Measurements from ENCODE around the gene FMN1.

FMN1 gene

GRCh38 chr15:33089878-33090757 lies 104.4 kb downstream of the FMN1 start:
- peak; percentile 74 for TF ChIP-seq NFIC (IDR thresholded peaks at IDR 0.05)
- TF ChIP-seq CEBPB (IDR thresholded peaks at IDR 0.05) = peak; percentile 82
- TF ChIP-seq TCF12 (IDR thresholded peaks at IDR 0.05; ENCODE audit: low read depth) = no peak

- TF ChIP-seq TAF1 (IDR thresholded peaks at IDR 0.05; ENCODE audit: low read depth) (no peak), TEAD4 (IDR thresholded peaks at IDR 0.05) (no peak), USF1 (IDR thresholded peaks at IDR 0.05) (no peak), EP300 (IDR thresholded peaks at IDR 0.05; ENCODE audit: borderline replicate concordance) (no peak), FOXM1 (IDR thresholded peaks at IDR 0.05; ENCODE audit: borderline replicate concordance, low read depth) (no peak), EGR1 (IDR thresholded peaks at IDR 0.05) (no peak), MAX (IDR thresholded peaks at IDR 0.05) (no peak), TCF12 (IDR thresholded peaks at IDR 0.05; ENCODE audit: low read depth) (no peak), YY1 (IDR thresholded peaks at IDR 0.05; ENCODE audit: low read depth) (no peak), ZBTB7A (IDR thresholded peaks at IDR 0.05; ENCODE audit: low read depth) (no peak), CREB1 (IDR thresholded peaks at IDR 0.05; ENCODE audit: low read depth) (no peak), RAD21 (IDR thresholded peaks at IDR 0.05; ENCODE audit: low read depth) (no peak), CEBPB (IDR thresholded peaks at IDR 0.05) (no peak), NFIC (IDR thresholded peaks at IDR 0.05) (no peak), REST (IDR thresholded peaks at IDR 0.05; ENCODE audit: low read depth) (no peak)
Observed at GRCh38 chr15:33089165-33089877, 105.2 kb downstream of the FMN1 start.

GRCh38 chr15:33086500-33087121 lies 107.9 kb downstream of the FMN1 start:
- TF ChIP-seq TAF1 (IDR thresholded peaks at IDR 0.05; ENCODE audit: low read depth) (no peak), RAD21 (IDR thresholded peaks at IDR 0.05; ENCODE audit: low read depth) (peak; percentile 91), TEAD4 (IDR thresholded peaks at IDR 0.05) (no peak)

- TF ChIP-seq EGR1 (IDR thresholded peaks at IDR 0.05) (no peak), CEBPB (IDR thresholded peaks at IDR 0.05) (no peak), USF1 (IDR thresholded peaks at IDR 0.05) (no peak), FOXM1 (IDR thresholded peaks at IDR 0.05; ENCODE audit: borderline replicate concordance, low read depth) (no peak), TCF12 (IDR thresholded peaks at IDR 0.05; ENCODE audit: low read depth) (no peak), REST (IDR thresholded peaks at IDR 0.05; ENCODE audit: low read depth) (no peak), MAX (IDR thresholded peaks at IDR 0.05) (no peak), CREB1 (IDR thresholded peaks at IDR 0.05; ENCODE audit: low read depth) (no peak), ZBTB7A (IDR thresholded peaks at IDR 0.05; ENCODE audit: low read depth) (no peak), NFIC (IDR thresholded peaks at IDR 0.05) (no peak), EP300 (IDR thresholded peaks at IDR 0.05; ENCODE audit: borderline replicate concordance) (no peak), TEAD4 (IDR thresholded peaks at IDR 0.05) (no peak)
Observed at GRCh38 chr15:33084661-33085060, 109.9 kb downstream of the FMN1 start.

GRCh38 chr15:33083232-33084081 lies 111.1 kb downstream of the FMN1 start:
- TF ChIP-seq USF1 (IDR thresholded peaks at IDR 0.05) = no peak
- TF ChIP-seq MAX (IDR thresholded peaks at IDR 0.05) = no peak
- TF ChIP-seq REST (IDR thresholded peaks at IDR 0.05; ENCODE audit: low read depth) = no peak
- TF ChIP-seq TAF1 (IDR thresholded peaks at IDR 0.05; ENCODE audit: low read depth) = no peak
- TF ChIP-seq YY1 (IDR thresholded peaks at IDR 0.05; ENCODE audit: low read depth) = peak; percentile 49; the same call in 1 of the 2 replicates
- no peak for TF ChIP-seq RAD21 (IDR thresholded peaks at IDR 0.05; ENCODE audit: low read depth)
- peak; percentile 63 for TF ChIP-seq TEAD4 (IDR thresholded peaks at IDR 0.05)
- TF ChIP-seq EP300 (IDR thresholded peaks at IDR 0.05; ENCODE audit: borderline replicate concordance) = peak; percentile 43; the same call in 1 of the 2 replicates
- TF ChIP-seq EGR1 (IDR thresholded peaks at IDR 0.05) = no peak
- peak; percentile 20; the same call in 1 of the 2 replicates for TF ChIP-seq NFIC (IDR thresholded peaks at IDR 0.05)
- no peak for TF ChIP-seq CREB1 (IDR thresholded peaks at IDR 0.05; ENCODE audit: low read depth)
- TF ChIP-seq ZBTB7A (IDR thresholded peaks at IDR 0.05; ENCODE audit: low read depth) = no peak

All from Ishikawa (cell line).